ENCODE results near the gene TMEM81.

The TMEM81 gene

DNA sequence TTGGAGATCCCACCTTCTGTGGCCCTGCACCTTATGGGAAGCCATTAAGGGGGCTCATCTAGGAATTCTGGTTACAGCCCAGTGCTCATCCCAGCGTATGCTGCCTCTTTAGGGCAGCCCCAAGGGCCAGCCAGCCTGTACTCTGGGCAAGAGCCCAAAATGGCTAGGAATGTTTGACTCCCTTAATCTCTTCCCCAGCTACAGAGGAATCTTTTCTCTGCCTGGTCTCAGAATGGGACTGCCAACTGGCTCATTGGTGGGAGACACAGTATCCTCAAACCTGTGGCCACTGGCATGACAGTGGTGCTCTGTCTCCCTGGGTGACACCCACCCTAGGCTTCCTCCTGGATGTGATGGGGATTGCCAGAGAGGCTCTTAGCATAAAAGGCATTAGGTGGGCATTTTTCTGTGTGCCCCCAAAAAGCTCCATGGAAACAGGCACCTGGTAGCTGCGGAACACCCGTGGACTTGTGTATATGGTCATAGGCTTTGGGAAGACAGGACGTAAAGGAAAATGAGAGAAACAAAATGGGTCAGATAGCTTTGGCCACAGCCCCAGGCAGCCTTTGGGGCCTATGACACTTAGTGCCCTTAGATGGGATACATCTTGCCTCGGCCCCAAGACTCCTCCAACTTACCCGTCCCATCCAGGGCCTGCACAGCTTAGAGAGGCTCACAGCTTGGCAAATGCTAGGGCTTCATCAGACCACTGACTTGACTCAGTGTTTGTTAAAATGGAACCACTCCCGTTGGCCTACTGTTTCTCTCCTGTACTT, 6.9 kb downstream of the TMEM81 start:
- peak in 1 of 10 donors; percentile 72 for DNase-seq
- intact Hi-C loops (cut with DNase I) = no loop called here

DNA sequence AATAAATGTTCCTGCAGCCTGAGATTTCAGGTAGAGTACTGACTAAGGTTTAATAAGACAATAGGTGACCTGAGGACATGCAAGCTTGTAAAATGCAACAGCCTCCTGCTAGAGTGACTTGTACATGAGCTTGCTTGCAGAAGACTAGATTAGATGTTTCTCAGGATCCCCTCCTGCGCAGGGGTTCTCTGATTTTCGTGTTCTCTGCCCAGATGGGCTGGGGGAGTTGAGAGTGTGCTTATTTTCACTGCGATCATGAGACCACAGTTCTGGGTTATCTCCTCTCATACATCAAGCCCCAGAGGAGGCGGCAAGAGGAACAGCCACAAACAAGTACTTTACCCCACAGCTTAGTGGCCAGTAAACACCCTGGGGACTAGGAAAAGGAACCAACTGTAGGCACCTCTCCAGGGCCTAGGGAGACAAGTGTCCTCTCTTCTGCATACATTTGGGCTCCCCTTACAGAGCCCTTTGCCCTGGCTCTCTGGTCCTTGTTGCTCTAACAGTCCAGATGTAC, 8.0 kb downstream of the TMEM81 start:
- DNase-seq = peak in 1 of 10 donors; percentile 33
- intact Hi-C loops (cut with DNase I) = no loop called here

DNA sequence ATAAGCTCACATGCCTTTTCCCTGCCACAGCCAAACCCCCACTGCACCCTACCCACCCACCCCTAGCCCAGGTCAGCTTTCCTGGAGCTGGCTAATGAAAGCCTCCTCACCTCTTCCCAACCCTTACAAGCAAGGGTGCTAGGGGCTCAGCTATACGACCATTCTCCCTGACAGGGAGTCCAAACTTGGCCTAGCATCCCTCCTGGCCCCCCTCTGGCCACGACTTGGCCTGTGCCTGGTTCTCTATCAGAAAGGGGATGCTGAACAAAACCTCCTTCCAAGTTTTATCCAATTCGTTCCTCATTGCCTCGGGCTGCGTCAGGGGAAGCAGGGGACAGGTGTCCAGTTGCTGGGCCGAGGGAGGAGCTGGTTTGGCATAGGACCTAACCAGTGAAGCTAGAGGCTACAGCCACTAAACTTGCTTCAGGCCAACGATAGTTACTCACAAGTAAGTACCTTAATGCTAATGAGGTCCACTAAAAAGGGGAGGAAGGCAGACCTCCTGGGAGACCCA, 8.6 kb downstream of the TMEM81 start:
- DNase-seq = peak in 1 of 10 donors; percentile 73
- intact Hi-C loops (cut with DNase I) = no loop called here

DNA sequence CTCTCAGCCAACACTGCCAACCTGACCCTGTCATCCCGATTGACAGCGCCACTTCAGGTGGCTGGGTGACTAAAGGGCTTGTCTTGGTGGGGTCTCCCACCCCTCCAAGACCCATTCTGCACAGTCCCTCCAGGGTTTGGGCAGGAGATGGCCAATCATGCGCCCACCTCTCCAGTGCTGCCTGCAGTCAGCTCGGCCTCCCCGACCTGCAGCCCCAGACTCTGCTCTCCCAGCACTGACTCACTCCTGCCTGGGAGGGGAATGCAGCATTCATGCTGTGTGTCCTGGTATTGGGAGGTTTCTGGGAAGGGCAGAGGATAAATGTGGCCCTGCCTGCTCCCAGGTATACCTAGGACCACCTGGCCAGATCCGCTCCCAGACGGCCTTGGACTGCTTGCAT, 9.7 kb downstream of the TMEM81 start:
- peak in 1 of 10 donors; percentile 55 for DNase-seq
- intact Hi-C loops (cut with DNase I) = no loop called here

DNA sequence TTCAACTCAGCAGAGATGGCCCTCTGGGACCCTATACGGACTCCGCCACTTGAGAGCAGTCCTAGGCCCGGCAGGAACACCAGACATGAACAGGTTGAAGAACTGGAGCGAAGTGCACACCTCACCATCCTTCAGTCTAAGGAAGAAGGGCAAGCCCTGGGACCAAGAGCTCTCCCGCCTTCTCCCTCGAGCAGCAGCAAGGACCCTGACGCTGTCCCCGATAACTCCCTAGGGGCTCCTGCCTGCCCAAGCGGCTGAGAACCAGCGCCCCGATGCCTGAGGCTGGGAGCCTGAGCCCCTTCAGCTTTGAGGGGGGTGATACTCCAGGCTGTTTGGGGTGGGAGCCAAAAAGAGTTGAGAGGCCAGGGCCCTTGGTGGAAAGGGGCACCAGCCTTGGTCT, 10.2 kb downstream of the TMEM81 start:
- DNase-seq = peak in 1 of 10 donors; percentile 55

DNA sequence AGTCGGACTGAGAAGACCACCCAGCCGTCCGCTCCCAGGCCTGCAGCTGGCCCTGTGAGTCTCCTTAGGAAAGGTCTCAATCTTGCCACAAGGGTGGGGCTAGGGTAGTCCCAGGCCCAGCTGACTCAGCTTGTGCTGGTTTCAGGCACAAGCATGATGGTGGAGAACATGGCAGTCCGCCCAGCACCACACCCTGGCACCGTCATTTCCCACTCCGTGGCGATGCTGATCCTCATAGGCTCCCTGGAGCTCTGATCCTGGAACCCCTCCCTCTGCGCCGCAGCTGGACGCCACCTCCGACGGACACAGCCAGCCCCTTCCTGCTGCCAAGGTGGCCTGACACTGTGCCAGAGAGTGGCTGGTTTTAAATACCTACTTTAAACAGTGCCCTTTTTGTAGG, 10.7 kb downstream of the TMEM81 start:
- intact Hi-C loops (cut with DNase I) = no loop called here
- DNase-seq = peak in 2 of 10 donors; percentile 76 to 88

More for the DNA sequence above, 10.2 kb downstream of the TMEM81 start:
- intact Hi-C loops (cut with DNase I) = no loop called here

GRCh38 chr1:205072881-205073280, 11.4 kb downstream of the TMEM81 start:
- peak in 1 of 10 donors; percentile 55 for DNase-seq
- intact Hi-C loops (cut with DNase I) = no loop called here

DNA sequence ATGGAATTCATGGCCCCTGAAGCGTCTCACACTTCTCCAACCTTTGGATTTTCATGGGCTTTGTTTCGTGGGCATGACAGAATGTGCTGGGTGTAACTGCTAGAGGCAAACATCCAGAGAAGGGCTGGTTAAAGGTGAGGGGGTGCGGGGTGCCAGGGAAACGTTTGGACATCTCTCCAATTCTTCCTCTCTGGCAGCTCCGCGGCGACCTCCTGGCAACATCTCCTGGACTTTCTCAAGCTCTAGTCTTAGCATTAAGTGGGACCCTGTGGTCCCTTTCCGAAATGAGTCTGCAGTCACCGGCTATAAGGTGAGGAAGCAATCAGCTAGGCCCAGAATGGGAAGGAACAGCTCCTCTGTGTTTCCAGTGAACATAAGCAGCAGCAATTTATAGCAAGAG, 12.0 kb downstream of the TMEM81 start:
- DNase-seq = peak in 1 of 10 donors; percentile 47
- intact Hi-C loops (cut with DNase I) = no loop called here

- intact Hi-C loops (cut with DNase I) = no loop called here
- DNase-seq = peak in 3 of 10 donors; percentile 67 to 88 (median 75)
Measured at GRCh38 chr1:205071801-205072200, 12.5 kb downstream of the TMEM81 start.

GRCh38 chr1:205071028-205071409, 13.2 kb downstream of the TMEM81 start:
- peak in 2 of 10 donors; percentile 22 to 67 for DNase-seq
- intact Hi-C loops (cut with DNase I) = no loop called here

GRCh38 chr1:205069371-205070125, 14.7 kb downstream of the TMEM81 start:
- intact Hi-C loops (cut with DNase I) = no loop called here
- DNase-seq = peak in 2 of 10 donors; percentile 64 to 74

GRCh38 chr1:205068457-205069040, 15.7 kb downstream of the TMEM81 start:
- DNase-seq = no peak
- intact Hi-C loops (cut with DNase I) = no loop called here

- intact Hi-C loops (cut with DNase I) = no loop called here
- peak in 2 of 10 donors; percentile 65 to 70 for DNase-seq
Measured at GRCh38 chr1:205068001-205068400, 16.3 kb downstream of the TMEM81 start.

GRCh38 chr1:205067031-205067430, 17.2 kb downstream of the TMEM81 start:
- DNase-seq = peak in 2 of 10 donors; percentile 29 to 54
- intact Hi-C loops (cut with DNase I) = no loop called here

GRCh38 chr1:205066141-205066818, 18.0 kb downstream of the TMEM81 start:
- DNase-seq = peak in 2 of 10 donors; percentile 55 to 70
- intact Hi-C loops (cut with DNase I) = no loop called here

GRCh38 chr1:205065666-205066065, 18.6 kb downstream of the TMEM81 start:
- intact Hi-C loops (cut with DNase I) = no loop called here

DNA sequence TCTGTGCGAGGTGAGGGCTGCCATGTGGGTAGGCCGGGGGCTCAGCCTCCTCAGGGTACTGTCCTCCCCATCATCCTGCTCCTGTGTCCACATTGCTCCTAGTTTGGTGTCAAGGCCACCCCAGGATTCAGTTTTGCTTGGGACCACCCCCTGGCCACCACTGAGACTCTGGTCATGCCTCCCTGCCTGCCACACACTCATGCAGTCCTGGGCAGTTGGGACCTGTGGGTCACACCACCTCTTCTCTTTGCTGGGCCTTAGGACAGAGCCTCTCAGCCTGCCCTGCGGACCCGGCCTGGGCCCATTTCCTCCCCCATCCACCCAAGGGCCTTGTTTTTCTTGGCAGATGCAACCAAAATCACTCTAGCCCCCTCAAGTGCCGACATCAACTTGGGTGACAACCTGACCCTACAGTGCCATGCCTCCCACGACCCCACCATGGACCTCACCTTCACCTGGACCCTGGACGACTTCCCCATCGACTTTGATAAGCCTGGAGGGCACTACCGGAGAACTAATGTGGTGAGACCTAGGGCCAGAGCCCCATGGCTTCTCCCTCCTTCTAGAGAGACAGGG, 19.4 kb downstream of the TMEM81 start:
- peak in 2 of 10 donors; percentile 45 to 60 for DNase-seq
- intact Hi-C loops (cut with DNase I) = no loop called here

More at GRCh38 chr1:205065666-205066065, 18.6 kb downstream of the TMEM81 start:
- peak in 2 of 10 donors; percentile 34 to 45 for DNase-seq

DNA sequence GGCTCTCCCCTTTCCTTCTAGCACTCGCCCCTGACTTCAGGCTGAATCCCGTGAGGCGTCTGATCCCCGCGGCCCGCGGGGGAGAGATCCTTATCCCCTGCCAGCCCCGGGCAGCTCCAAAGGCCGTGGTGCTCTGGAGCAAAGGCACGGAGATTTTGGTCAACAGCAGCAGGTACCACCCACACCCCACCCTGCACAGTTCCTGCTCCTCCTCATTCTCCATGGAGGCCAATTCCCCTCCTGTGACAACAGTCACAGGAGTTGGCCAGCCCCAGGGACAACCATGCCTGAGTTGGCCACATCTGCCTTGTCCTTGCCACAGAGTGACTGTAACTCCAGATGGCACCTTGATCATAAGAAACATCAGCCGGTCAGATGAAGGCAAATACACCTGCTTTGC, 20.0 kb downstream of the TMEM81 start:
- peak in 2 of 10 donors; percentile 23 to 29 for DNase-seq
- intact Hi-C loops (cut with DNase I) = no loop called here

GRCh38 chr1:205062895-205063294, 21.4 kb downstream of the TMEM81 start:
- DNase-seq = no peak
- intact Hi-C loops (cut with DNase I) = no loop called here

GRCh38 chr1:205062319-205062718, 21.9 kb downstream of the TMEM81 start:
- peak in 2 of 10 donors; percentile 59 to 78 for DNase-seq
- intact Hi-C loops (cut with DNase I) = no loop called here
